Tibial nerve (tissue), 4 donors: Measurements from ENCODE around the gene SELENOW. TPM values are rescaled to one million over a fixed set of nuclear protein-coding genes. Genes with fewer than 3 reads are reported as not detected.

Experiments
- DNase-seq, 2 donors: peaks; one replicate each; pipeline ENCODE4 v3.0.0-alpha.2; 2019; ENCODE audit warnings: low spot score in 2 of 2
- H3K27ac ChIP-seq, 4 donors: fragments of 200-600 bp; sonication (generic) in 3 of 4; one replicate each; pipeline ENCODE4 v1.5.1; 2017 to 2019; ENCODE audit warnings: mild to moderate bottlenecking in 1 of 4
- H3K27me3 ChIP-seq, 2 donors: fragments of 200-600 bp; sonication (generic) in 1 of 2; one replicate each; pipeline versions ENCODE4 v1.5.1 to v1.6.0; 2017 to 2019
- H3K36me3 ChIP-seq, 3 donors: fragments of 200-600 bp; sonication (generic); one replicate each; pipeline ENCODE4 v1.5.1; 2018 to 2019
- H3K4me1 ChIP-seq, 4 donors: fragments of 200-600 bp; sonication (generic) in 3 of 4; one replicate each; pipeline ENCODE4 v1.5.1; 2017 to 2019
- H3K4me3 ChIP-seq, 4 donors: fragments of 200-600 bp; sonication (generic) in 3 of 4; one replicate each; pipeline ENCODE4 v1.5.1; 2017 to 2019; ENCODE audit warnings: mild to moderate bottlenecking in 1 of 4, moderate library complexity in 1 of 4
- H3K9me3 ChIP-seq, 4 donors: fragments of 200-600 bp; sonication (generic) in 3 of 4; one replicate each; pipeline ENCODE4 v1.5.1; 2017 to 2019
- EP300 ChIP-seq, 2 donors: sonication (generic); formaldehyde crosslinking; IDR thresholded peaks; one replicate each; pipeline ENCODE4 v1.6.1; 2017; ENCODE audit warnings: antibody characterized with exemption in 2 of 2, mild to moderate bottlenecking in 1 of 2
- POLR2A ChIP-seq, 2 donors: fragments of 450-650 bp; IDR thresholded peaks; one replicate each; pipeline ENCODE4 v1.6.1; 2017; ENCODE audit warnings: antibody characterized with exemption in 2 of 2, mild to moderate bottlenecking in 2 of 2, moderate library complexity in 2 of 2
- WGBS, 2 donors: methylation state at CpG; one replicate each; pipeline ENCODE4 v1.1.5; 2018; 5-methylcytosine and 5-hydroxymethylcytosine counted together
- total RNA-seq, 4 donors: library from RNA; depleted of rRNA; stranded (reverse); fragments of >200 nt; gene quantifications; one replicate each; pipeline ENCODE4 v1.1.0, GENCODE V29; 2016
- TF ChIP-seq, protein P1 (sequence below), 5 experiments: fragments of 200-600 bp in 3 of 5; fragments of 450-650 bp in 2 of 5; sonication (generic) in 3 of 5; IDR thresholded peaks; one replicate each; pipeline ENCODE4 v1.5.1; 2016 to 2019; ENCODE audit warnings: antibody characterized with exemption in 5 of 5, mild to moderate bottlenecking in 3 of 5, moderate library complexity in 2 of 5

Gene SELENOW
- total RNA-seq, 4 donors from 2014 or later: 495 to 841 (median 572) TPM

- no peak overlapping the region for H3K27ac ChIP-seq
- H3K27me3 ChIP-seq: peaks cover 0 to 40% of the 10 kb centered on the region in 2 donors
- no peaks in the 10 kb centered on the region for H3K36me3 ChIP-seq
- TF ChIP-seq, protein P1, sequence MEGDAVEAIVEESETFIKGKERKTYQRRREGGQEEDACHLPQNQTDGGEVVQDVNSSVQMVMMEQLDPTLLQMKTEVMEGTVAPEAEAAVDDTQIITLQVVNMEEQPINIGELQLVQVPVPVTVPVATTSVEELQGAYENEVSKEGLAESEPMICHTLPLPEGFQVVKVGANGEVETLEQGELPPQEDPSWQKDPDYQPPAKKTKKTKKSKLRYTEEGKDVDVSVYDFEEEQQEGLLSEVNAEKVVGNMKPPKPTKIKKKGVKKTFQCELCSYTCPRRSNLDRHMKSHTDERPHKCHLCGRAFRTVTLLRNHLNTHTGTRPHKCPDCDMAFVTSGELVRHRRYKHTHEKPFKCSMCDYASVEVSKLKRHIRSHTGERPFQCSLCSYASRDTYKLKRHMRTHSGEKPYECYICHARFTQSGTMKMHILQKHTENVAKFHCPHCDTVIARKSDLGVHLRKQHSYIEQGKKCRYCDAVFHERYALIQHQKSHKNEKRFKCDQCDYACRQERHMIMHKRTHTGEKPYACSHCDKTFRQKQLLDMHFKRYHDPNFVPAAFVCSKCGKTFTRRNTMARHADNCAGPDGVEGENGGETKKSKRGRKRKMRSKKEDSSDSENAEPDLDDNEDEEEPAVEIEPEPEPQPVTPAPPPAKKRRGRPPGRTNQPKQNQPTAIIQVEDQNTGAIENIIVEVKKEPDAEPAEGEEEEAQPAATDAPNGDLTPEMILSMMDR (IDR thresholded peaks at IDR 0.05): no peak
- TF ChIP-seq POLR2A (IDR thresholded peaks at IDR 0.05) (no peak), EP300 (IDR thresholded peaks at IDR 0.05) (no peak)
- no peak overlapping the region for H3K4me3 ChIP-seq
- no peak for DNase-seq
- no peaks in the 10 kb centered on the region for H3K9me3 ChIP-seq
- 8 to 13% methylated on average over 10 of the region's 10 CpGs for WGBS, 2 donors
- H3K4me1 ChIP-seq: no peaks in the 10 kb centered on the region
Observed at GRCh38 chr19:47819858-47820257, 41.4 kb downstream of the SELENOW start.

DNA sequence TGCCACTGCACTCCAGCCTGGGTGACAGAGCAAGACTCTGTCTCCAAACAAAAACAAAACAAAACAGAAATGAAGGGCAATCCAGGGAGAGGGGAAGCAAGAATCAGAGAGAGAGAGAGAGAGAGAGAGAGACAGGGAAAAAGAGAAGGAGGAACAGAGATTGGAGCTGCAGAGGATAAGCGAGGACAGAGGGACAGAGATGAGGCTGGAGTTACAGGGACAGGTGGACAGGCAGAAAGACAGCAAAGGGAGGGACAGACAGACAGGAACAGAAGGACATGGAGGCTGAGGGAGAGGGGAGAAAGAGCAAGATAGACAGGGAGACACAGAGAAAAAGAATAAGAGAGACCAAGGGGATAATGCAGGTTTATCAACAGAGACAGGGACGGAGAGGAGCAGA, 41.9 kb downstream of the SELENOW start:
- DNase-seq: no peak
- H3K4me3 ChIP-seq: no peak overlapping the region
- no peaks in the 10 kb centered on the region for H3K4me1 ChIP-seq
- WGBS, 2 donors: 61 to 65% methylated on average over 2 of the region's 2 CpGs
- no peaks in the 10 kb centered on the region for H3K9me3 ChIP-seq
- peaks cover 0 to 40% of the 10 kb centered on the region in 2 donors for H3K27me3 ChIP-seq
- no peaks in the 10 kb centered on the region for H3K36me3 ChIP-seq
- TF ChIP-seq, protein P1 (IDR thresholded peaks at IDR 0.05): no peak
- TF ChIP-seq EP300 (IDR thresholded peaks at IDR 0.05): no peak
- TF ChIP-seq POLR2A (IDR thresholded peaks at IDR 0.05): no peak
- H3K27ac ChIP-seq: no peak overlapping the region

- H3K36me3 ChIP-seq: no peaks in the 10 kb centered on the region
- H3K27me3 ChIP-seq: peaks cover 0 to 40% of the 10 kb centered on the region in 2 donors
Observed at GRCh38 chr19:47821460-47822020, 43.0 kb downstream of the SELENOW start, which contains the start of gene CRX. Gene CRX (plus strand): TSS chr19:47821937. CDS start chr19:47834444, 12,507 bp downstream.

GRCh38 chr19:47824396-47824795, 45.9 kb downstream of the SELENOW start:
- TF ChIP-seq EP300 (IDR thresholded peaks at IDR 0.05) (no peak), POLR2A (IDR thresholded peaks at IDR 0.05) (no peak)
- TF ChIP-seq, protein P1 (IDR thresholded peaks at IDR 0.05): no peak
- H3K4me1 ChIP-seq: no peaks in the 10 kb centered on the region
- WGBS, 2 donors: 71 to 79% methylated on average over 5 to 6 of the region's 6 CpGs
- H3K36me3 ChIP-seq: no peaks in the 10 kb centered on the region
- DNase-seq: no peak
- no peak overlapping the region for H3K27ac ChIP-seq
- no peak overlapping the region for H3K4me3 ChIP-seq
- H3K9me3 ChIP-seq: peaks cover 0 to 7% (median 0%) of the 10 kb centered on the region in 4 donors
- H3K27me3 ChIP-seq: peaks cover 0 to 28% of the 10 kb centered on the region in 2 donors

More at GRCh38 chr19:47821460-47822020, 43.0 kb downstream of the SELENOW start, which contains the start of gene CRX:
- TF ChIP-seq POLR2A (IDR thresholded peaks at IDR 0.05): no peak
- TF ChIP-seq, protein P1 (IDR thresholded peaks at IDR 0.05): no peak
- no peak for TF ChIP-seq EP300 (IDR thresholded peaks at IDR 0.05)
- no peak within 1 kb of the TSS for H3K4me3 ChIP-seq
- DNase-seq: no peak
- WGBS, 2 donors: 39 to 43% methylated on average over 15 of the region's 15 CpGs
- no peaks in the 10 kb centered on the region for H3K4me1 ChIP-seq
- H3K27ac ChIP-seq: no peak within 1 kb of the TSS
- H3K9me3 ChIP-seq: peaks cover 0 to under 1% (median 0%) of the 10 kb centered on the region in 4 donors

- H3K4me1 ChIP-seq: no peaks in the 10 kb centered on the region
- WGBS, 2 donors: 85 to 87% methylated on average over 6 of the region's 6 CpGs
Observed at GRCh38 chr19:47826800-47827199, 48.3 kb downstream of the SELENOW start.

More at GRCh38 chr19:47826800-47827199, 48.3 kb downstream of the SELENOW start:
- Histone ChIP-seq H3K4me3 (no peak overlapping the region), H3K9me3 (peaks cover 0 to 7% (median 0%) of the 10 kb centered on the region in 4 donors), H3K36me3 (no peaks in the 10 kb centered on the region), H3K27me3 (peaks cover 0 to 6% of the 10 kb centered on the region in 2 donors), H3K27ac (no peak overlapping the region)
- no peak for TF ChIP-seq EP300 (IDR thresholded peaks at IDR 0.05)
- no peak for TF ChIP-seq POLR2A (IDR thresholded peaks at IDR 0.05)
- TF ChIP-seq, protein P1 (IDR thresholded peaks at IDR 0.05): no peak
- no peak for DNase-seq
